Calu3 (cell line): ENCODE measurements around the gene CEPT1. TPM values are rescaled to one million over a fixed set of nuclear protein-coding genes. Genes with fewer than 3 reads are reported as not detected.

Experiments used
- BruUV-seq: library from RNA; stranded (reverse); fragments of 400-500 nt; replicated peaks from 2 replicates; lab custom pipeline; 2021; lab: Mats Ljungman, UMichigan
- CTCF ChIA-PET: fragments of 300-600 bp; sonication (Branson Sonifier 250); formaldehyde crosslinking; loops from one replicate; lab custom pipeline; 2022; ENCODE audit warnings: antibody characterized with exemption; lab: Charles Lee
- DNase-seq: peaks from one replicate; pipeline ENCODE4 v3.0.0; 2022
- H3K27ac Mint-ChIP-seq: one replicate; pipeline ENCODE4 v1.8.0; 2022; ENCODE audit warnings: mixed read lengths; ENCODE audit not compliant: unreplicated experiment
- H3K27me3 Mint-ChIP-seq: one replicate; pipeline ENCODE4 v1.8.0; 2022; ENCODE audit warnings: mixed read lengths; ENCODE audit not compliant: unreplicated experiment
- H3K36me3 Mint-ChIP-seq: one replicate; pipeline ENCODE4 v1.8.0; 2022; ENCODE audit warnings: mild to moderate bottlenecking, moderate library complexity, mixed read lengths; ENCODE audit not compliant: insufficient read depth, unreplicated experiment
- H3K4me1 Mint-ChIP-seq: one replicate; pipeline ENCODE4 v1.8.0; 2022; ENCODE audit warnings: mild to moderate bottlenecking, low read depth, mixed read lengths; ENCODE audit not compliant: unreplicated experiment
- H3K4me3 Mint-ChIP-seq: one replicate; pipeline ENCODE4 v1.8.0; 2022; ENCODE audit warnings: mild to moderate bottlenecking, low read depth, moderate library complexity, mixed read lengths; ENCODE audit not compliant: unreplicated experiment
- H3K9me3 Mint-ChIP-seq: one replicate; pipeline ENCODE4 v1.8.0; 2022; ENCODE audit warnings: low read depth, mixed read lengths; ENCODE audit not compliant: unreplicated experiment
- intact Hi-C: fragments of 100-400 bp; cut with micrococcal nuclease; formaldehyde crosslinking; loops from one replicate; pipeline ENCODE4 v1.10.0; 2022; ENCODE audit not compliant: unreplicated experiment
- total RNA-seq: library from RNA; stranded (reverse); gene quantifications from 2 replicates; pipeline ENCODE4 v1.2.3, GENCODE V29; 2022
- TF ChIP-seq, protein P1 (sequence below): fragments of 200-600 bp; IDR thresholded peaks from one replicate; pipeline ENCODE4 v1.8.0; 2022; ENCODE audit warnings: antibody characterized with exemption; ENCODE audit not compliant: unreplicated experiment

The CEPT1 gene
- total RNA-seq, 1 experiment from 2014 or later, result 24.7 TPM

DNA sequence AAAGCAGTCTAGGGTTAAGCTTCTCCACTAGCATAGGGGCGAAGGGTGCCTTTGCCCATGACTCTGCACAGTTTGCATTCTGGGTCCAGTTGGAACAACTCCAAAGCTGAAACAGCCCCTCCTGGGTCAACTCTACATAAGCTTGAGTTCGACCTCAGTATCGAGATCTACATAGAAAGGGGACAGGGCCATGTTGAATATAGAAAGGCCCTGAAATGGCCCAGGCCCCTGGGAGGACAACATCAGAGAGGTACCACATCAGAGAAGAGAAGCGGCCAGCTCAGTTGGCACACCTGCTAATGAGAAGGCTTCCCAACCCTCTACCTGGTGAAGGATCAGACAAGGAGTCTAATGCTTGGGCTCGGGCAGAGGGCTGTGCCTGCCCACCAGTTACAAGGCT, 58.8 kb downstream of the CEPT1 start:
- no peak overlapping the region for H3K27ac Mint-ChIP-seq
- no TSS peak for BruUV-seq
- TF ChIP-seq, protein P1, sequence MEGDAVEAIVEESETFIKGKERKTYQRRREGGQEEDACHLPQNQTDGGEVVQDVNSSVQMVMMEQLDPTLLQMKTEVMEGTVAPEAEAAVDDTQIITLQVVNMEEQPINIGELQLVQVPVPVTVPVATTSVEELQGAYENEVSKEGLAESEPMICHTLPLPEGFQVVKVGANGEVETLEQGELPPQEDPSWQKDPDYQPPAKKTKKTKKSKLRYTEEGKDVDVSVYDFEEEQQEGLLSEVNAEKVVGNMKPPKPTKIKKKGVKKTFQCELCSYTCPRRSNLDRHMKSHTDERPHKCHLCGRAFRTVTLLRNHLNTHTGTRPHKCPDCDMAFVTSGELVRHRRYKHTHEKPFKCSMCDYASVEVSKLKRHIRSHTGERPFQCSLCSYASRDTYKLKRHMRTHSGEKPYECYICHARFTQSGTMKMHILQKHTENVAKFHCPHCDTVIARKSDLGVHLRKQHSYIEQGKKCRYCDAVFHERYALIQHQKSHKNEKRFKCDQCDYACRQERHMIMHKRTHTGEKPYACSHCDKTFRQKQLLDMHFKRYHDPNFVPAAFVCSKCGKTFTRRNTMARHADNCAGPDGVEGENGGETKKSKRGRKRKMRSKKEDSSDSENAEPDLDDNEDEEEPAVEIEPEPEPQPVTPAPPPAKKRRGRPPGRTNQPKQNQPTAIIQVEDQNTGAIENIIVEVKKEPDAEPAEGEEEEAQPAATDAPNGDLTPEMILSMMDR, result no peak
- H3K27me3 Mint-ChIP-seq, result no peaks in the 10 kb centered on the region
- intact Hi-C loops, result no loop called here
- CTCF ChIA-PET, result no interaction called here
- no peak overlapping the region for H3K4me3 Mint-ChIP-seq
- peaks cover 53% of the 10 kb centered on the region for H3K4me1 Mint-ChIP-seq
- H3K9me3 Mint-ChIP-seq, result no peaks in the 10 kb centered on the region
- peaks cover 32% of the 10 kb centered on the region for H3K36me3 Mint-ChIP-seq
- DNase-seq, result no peak

DNA sequence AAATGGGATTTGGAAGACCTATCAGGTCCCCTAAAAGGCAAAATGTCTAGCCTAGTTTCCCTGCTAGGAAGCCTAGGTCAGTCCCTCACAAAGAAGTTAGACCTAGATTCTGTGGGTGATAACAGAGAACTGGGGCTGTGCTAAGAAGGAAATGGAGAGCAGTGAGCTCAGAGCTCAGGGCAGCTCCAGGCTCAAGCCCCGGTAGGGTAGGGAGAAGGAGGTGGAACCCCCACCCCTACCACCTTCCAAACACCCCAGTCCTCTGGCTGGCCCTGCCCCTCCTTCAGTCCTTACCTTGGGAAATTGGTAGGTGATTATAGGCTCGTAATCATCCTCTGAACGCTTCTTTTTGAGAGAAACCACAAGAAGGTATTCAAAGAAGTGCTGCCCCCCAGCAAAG, 59.3 kb downstream of the CEPT1 start:
- Mint-ChIP-seq H3K9me3 (no peaks in the 10 kb centered on the region), H3K36me3 (peaks cover 33% of the 10 kb centered on the region), H3K4me3 (peak overlapping the region; percentile 52), H3K4me1 (peaks cover 49% of the 10 kb centered on the region), H3K27me3 (no peaks in the 10 kb centered on the region), H3K27ac (no peak overlapping the region)
- DNase-seq, result no peak
- intact Hi-C loops, result no loop called here
- CTCF ChIA-PET, result no interaction called here
- no TSS peak for BruUV-seq
- TF ChIP-seq, protein P1, result no peak

DNA sequence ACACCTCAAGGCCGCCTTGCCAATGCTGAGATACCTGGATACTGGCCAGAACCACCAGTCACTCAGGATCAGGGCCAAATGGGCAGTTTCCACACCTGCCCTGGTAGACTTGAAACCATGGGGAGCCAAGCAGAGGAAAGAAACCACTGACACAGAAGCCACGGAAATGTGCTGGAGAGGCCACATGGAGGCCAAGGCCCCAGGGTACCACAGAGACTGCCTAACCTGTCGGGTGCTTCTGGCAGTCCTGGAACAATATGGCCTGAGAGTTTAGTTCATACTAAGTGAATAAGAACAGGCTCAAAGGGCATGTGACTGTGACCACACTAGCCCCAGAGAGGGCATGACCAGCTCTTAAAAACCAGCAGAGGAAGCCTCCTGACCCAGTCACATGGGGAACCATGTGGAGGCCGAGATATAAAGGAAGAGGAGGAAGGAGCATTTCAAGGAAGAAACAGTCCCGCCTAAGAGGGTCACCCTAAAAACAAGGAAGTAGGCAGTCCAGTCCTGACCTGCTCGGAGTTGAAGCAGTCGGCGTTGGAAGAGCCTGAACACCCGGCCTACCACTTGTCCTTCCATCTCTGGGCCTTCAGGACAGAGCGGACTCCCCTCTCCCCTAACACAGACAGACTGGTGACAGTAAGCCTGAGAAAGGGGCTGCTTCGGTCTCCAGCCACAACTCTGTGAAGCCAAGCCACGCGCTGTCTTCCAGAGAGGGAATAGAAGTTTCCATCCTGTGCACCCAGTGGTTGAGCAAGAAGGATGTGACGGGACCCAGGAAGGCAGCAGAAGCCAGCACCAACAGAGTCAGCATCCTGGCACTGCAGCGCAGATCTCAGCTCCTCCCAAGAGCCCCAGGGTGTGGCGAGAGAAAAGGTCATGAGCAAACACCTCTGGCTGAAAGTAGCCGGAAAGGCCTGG, 60.1 kb downstream of the CEPT1 start, which contains the start of gene DENND2D:
DENND2D (minus strand) TSS at position 766 of the 921 bp plus-strand sequence; CDS start at position 579, 187 bp downstream.
- TF ChIP-seq, protein P1, result no peak
- H3K4me3 Mint-ChIP-seq, result peak within 1 kb of the TSS; percentile 52
- H3K27ac Mint-ChIP-seq, result peak within 1 kb of the TSS; percentile 86
- DNase-seq, result peak; percentile 54
- TSS peak; percentile 48 for BruUV-seq
- intact Hi-C loops, result no loop called here
- H3K36me3 Mint-ChIP-seq, result peaks cover 41% of the 10 kb centered on the region
- H3K9me3 Mint-ChIP-seq, result no peaks in the 10 kb centered on the region
- no peaks in the 10 kb centered on the region for H3K27me3 Mint-ChIP-seq
- H3K4me1 Mint-ChIP-seq, result peaks cover 46% of the 10 kb centered on the region
- CTCF ChIA-PET, result no interaction called here

DNA sequence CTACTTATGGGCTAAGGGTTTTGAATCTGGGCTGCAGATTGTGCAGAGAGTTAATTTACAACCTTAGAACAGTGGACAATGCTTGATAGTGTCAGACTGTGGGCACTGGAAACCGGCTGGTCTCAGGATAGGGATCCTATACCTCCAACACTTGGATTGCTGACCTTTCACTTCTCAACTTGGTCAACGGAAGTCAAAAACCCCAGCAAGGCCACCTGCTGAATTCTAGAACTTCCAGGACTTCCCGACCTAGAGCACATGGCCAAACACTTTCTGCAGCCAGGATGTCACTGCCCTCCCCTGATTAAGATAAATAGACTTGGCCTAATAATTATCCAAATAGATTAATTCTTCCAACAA, 60.8 kb downstream of the CEPT1 start:
- no peak for DNase-seq
- H3K4me3 Mint-ChIP-seq, result peak overlapping the region; percentile 52
- CTCF ChIA-PET, result no interaction called here
- intact Hi-C loops, result no loop called here
- no TSS peak for BruUV-seq
- H3K27ac Mint-ChIP-seq, result peak overlapping the region; percentile 86
- H3K4me1 Mint-ChIP-seq, result peaks cover 50% of the 10 kb centered on the region
- no peaks in the 10 kb centered on the region for H3K27me3 Mint-ChIP-seq
- TF ChIP-seq, protein P1, result no peak
- peaks cover 42% of the 10 kb centered on the region for H3K36me3 Mint-ChIP-seq
- no peaks in the 10 kb centered on the region for H3K9me3 Mint-ChIP-seq
